ENCODE measurements around the gene TMED10. TPM values are rescaled to one million over a fixed set of nuclear protein-coding genes. Genes with fewer than 3 reads are reported as not detected.

Gene TMED10
- total RNA-seq, 4 donors from 2014 or later, result 58.6 to 181 (median 115) TPM

DNA sequence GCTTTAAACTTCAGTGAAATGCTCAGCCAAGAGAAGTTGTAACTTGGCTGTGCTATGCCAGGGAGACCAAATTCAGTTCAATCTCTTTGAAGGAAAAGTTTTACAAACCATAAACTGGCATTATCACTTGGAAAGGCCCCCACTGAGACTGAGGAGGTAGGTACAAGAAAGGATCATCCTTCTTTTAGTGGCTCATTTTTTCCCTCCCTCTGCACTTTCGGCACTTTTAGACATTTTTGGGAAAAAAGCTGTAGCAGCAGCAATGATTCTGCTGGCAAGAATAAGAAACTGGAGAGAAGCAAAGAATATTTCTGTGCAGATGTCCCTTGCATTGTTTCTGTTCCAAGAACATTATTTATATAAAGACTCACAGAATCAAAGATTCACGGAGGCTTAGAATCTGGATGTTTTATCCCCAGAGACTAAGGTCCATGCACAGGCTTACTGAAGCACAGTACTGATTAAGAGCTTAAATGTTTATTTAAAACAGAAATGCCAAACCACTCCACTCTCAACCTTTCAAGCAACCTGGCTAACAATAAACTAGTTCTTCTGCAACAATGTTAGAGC lies 94.7 kb downstream of the TMED10 start:
- H3K4me1 ChIP-seq, result no peaks in the 10 kb centered on the region
- TF ChIP-seq, protein P1, sequence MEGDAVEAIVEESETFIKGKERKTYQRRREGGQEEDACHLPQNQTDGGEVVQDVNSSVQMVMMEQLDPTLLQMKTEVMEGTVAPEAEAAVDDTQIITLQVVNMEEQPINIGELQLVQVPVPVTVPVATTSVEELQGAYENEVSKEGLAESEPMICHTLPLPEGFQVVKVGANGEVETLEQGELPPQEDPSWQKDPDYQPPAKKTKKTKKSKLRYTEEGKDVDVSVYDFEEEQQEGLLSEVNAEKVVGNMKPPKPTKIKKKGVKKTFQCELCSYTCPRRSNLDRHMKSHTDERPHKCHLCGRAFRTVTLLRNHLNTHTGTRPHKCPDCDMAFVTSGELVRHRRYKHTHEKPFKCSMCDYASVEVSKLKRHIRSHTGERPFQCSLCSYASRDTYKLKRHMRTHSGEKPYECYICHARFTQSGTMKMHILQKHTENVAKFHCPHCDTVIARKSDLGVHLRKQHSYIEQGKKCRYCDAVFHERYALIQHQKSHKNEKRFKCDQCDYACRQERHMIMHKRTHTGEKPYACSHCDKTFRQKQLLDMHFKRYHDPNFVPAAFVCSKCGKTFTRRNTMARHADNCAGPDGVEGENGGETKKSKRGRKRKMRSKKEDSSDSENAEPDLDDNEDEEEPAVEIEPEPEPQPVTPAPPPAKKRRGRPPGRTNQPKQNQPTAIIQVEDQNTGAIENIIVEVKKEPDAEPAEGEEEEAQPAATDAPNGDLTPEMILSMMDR (IDR thresholded peaks at IDR 0.05), result no peak
- no peak for TF ChIP-seq POLR2A (IDR thresholded peaks at IDR 0.05)
- no peak overlapping the region for H3K4me3 ChIP-seq
- H3K36me3 ChIP-seq, result peaks cover 0 to 48% (median 0%) of the 10 kb centered on the region in 3 donors
- no peaks in the 10 kb centered on the region for H3K9me3 ChIP-seq
- H3K27me3 ChIP-seq, result no peaks in the 10 kb centered on the region
- DNase-seq, result no peak
- peak overlapping the region in 1 of 4 donors; percentile 17 for H3K27ac ChIP-seq

Small RNA genes within 50 kb of the gene (small RNA-seq; reads per million reads assigned to genes)
- gene HIF1AP1 (0 reads per million in 2 donors), gene RNU4ATAC14P (0 reads per million in 2 donors)

Other genes with a start within 250 kb of the TMED10 start
- 10 to 100 TPM in 2 of 4 donors, 1 to 10 TPM in 2; 7.3 to 28.1 (median 10.8) TPM for gene PGF, start 221.0 kb downstream of the TMED10 start, total RNA-seq
- gene EIF2B2, start 173.7 kb downstream of the TMED10 start, total RNA-seq, result 10 to 100 TPM; 32.3 to 38.6 (median 34.7) TPM
- 10 to 100 TPM; 40.6 to 57.0 (median 48.5) TPM for gene MLH3, start 125.1 kb downstream of the TMED10 start, total RNA-seq
- 10 to 100 TPM; 15.7 to 36.4 (median 25.0) TPM for gene ACYP1, start 112.6 kb downstream of the TMED10 start, total RNA-seq
- gene ZC2HC1C, start 107.0 kb downstream of the TMED10 start, total RNA-seq, result 10 to 100 TPM in 3 of 4 donors, 1 to 10 TPM in 1; 9.2 to 18.3 (median 14.9) TPM
- 10 to 100 TPM; 32.4 to 53.6 (median 42.0) TPM for gene NEK9, start 49.6 kb downstream of the TMED10 start, total RNA-seq
- gene FOS, start 102.2 kb upstream of the TMED10 start, total RNA-seq, result 1,000 to 10,000 TPM in 1 of 4 donors, 100 to 1,000 TPM in 3; 267 to 2,466 (median 503) TPM